SH-SY5Y (cell line): ENCODE results near the gene PPP2R5B.

Experiments used
- GATA2 ChIP-seq: IDR thresholded peaks from 2 replicates; pipeline ENCODE4 v1.6.1; 2011; ENCODE audit warnings: mild to moderate bottlenecking, low read depth, low read length
- GATA3 ChIP-seq: IDR thresholded peaks from 2 replicates; pipeline ENCODE4 v1.6.1; 2011; ENCODE audit warnings: low read depth, mild to moderate bottlenecking, low read length, moderate library complexity

DNA sequence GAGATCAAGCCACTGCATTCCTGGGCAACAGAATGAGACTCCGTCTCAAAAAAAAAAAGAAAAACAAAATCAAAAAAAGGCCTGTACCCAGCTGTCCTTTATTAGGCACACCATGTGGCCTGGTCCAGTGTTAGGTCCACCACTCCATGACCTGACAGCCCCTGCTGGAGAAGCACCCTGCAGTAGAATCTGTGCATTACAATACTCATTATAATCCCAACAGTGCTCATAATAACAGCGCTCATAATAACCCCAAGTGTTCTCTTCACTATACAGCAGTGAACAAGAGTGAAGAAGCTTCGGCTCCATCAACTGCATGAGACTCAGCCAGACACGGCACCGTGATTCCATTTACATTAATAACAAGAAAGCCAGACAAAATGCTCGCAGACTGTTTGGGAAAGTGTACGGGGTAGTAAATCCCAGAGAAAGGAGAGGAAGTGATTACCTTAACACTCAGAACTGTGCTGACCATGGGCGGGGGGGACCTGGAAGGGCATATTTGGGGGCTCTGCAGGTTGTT, 37.2 kb upstream of the PPP2R5B start:
- no peak for TF ChIP-seq GATA3
- no peak for TF ChIP-seq GATA2
